ENCODE data around the gene CLSTN1.

Gene CLSTN1

DNA sequence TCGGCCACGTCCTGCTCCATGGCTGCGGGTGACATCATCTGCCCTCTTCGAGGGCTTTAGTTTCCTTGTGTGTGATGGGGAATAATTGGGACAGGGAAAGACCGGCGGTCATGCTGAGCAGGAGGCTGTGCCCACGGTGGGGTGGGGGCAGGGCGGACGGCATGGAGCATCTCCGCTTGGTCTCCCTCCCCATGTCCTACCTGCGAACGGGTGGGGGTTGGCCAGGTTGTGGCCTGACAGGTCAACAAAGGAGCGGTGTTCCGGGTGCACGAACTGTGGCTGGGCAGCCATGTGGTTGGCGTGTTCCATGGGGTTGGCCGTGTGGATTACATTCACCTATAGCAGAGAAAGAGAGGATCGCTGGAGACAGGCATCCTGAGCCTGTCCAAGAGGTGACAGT lies 92.2 kb downstream of the CLSTN1 start:
- POLR2A ChIA-PET (ENCODE audit: low non-redundant PET) = no interaction called here
- DNase-seq (ENCODE audit: low spot score) = no peak
- H3K27ac ChIP-seq = no peak overlapping the region; the same call in 1 of the 2 replicates
- no peak for TF ChIP-seq CTCF (conservative IDR thresholded peaks at IDR 0.05; ENCODE audit: low read depth)
- CTCF ChIA-PET = interaction anchor here (0.7 kb wide), 1 partner anchor 76 kb away, joined by 3 read pairs; no protein-coding TSS in a partner anchor

DNA sequence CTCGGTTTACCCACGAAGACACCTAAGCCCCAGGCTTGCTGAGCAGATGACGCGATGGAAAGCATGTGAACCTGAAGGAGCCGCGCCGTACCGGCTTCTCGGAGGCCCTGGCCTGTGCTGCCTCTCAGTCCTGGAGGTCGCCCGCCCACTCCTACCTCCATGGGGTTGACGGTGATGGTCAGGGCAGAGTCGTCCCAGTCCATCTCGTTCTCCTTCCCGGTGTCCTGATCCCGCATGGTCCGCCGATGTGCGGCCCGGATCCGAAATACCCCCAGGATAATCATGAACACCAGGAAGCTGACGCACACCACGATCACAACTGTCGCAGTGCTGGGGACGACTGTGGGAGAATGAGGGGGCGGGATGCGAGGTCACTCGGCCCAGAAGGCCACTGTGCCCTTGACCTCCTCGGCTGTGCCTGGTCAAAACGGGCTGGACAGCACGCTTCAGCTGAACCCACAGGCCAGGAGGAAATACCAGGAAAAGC lies 92.7 kb downstream of the CLSTN1 start:
- DNase-seq (ENCODE audit: low spot score) = no peak
- ChIA-PET CTCF (interaction anchor here (0.6 kb wide), 1 partner anchor 86 kb away, joined by 3 read pairs; no protein-coding TSS in a partner anchor), POLR2A (ENCODE audit: low non-redundant PET) (no interaction called here)
- TF ChIP-seq CTCF (conservative IDR thresholded peaks at IDR 0.05; ENCODE audit: low read depth) = no peak
- peak overlapping the region; percentile 46 for H3K27ac ChIP-seq

GRCh38 chr1:9730096-9730901 lies 93.5 kb downstream of the CLSTN1 start:
- CTCF ChIA-PET = interaction anchor here (0.6 to 0.7 kb wide), 2 partner anchors 81 to 86 kb away, joined by 3 to 7 read pairs; no protein-coding TSS in a partner anchor
- POLR2A ChIA-PET (ENCODE audit: low non-redundant PET) = no interaction called here
- H3K27ac ChIP-seq = peak overlapping the region; percentile 46
- TF ChIP-seq CTCF (conservative IDR thresholded peaks at IDR 0.05; ENCODE audit: low read depth) = no peak
- DNase-seq (ENCODE audit: low spot score) = no peak

- ChIA-PET CTCF (interaction anchor here (0.7 kb wide), 1 partner anchor 80 kb away, joined by 7 read pairs; no protein-coding TSS in a partner anchor), POLR2A (ENCODE audit: low non-redundant PET) (no interaction called here)
- peak overlapping the region; percentile 46 for H3K27ac ChIP-seq
- no peak for TF ChIP-seq CTCF (conservative IDR thresholded peaks at IDR 0.05; ENCODE audit: low read depth)
- no peak for DNase-seq (ENCODE audit: low spot score)
Observed at GRCh38 chr1:9729523-9729922, 94.2 kb downstream of the CLSTN1 start.

GRCh38 chr1:9728451-9729295 lies 95.1 kb downstream of the CLSTN1 start:
- DNase-seq (ENCODE audit: low spot score) = no peak
- TF ChIP-seq CTCF (conservative IDR thresholded peaks at IDR 0.05; ENCODE audit: low read depth) = no peak
- ChIA-PET CTCF (no interaction called here), POLR2A (ENCODE audit: low non-redundant PET) (no interaction called here)
- peak overlapping the region; percentile 46 for H3K27ac ChIP-seq

Measured in RWPE1 (cell line).